B cell (primary cell): Measurements from ENCODE around the gene TMPRSS9.

Experiments
- EZH2 ChIP-seq: IDR thresholded peaks from 2 replicates; pipeline ENCODE4 v1.6.1; 2012; ENCODE audit warnings: borderline replicate concordance, low read depth, mild to moderate bottlenecking, moderate library complexity, low read length; ENCODE audit not compliant: insufficient read depth, poor library complexity, severe bottlenecking
- TF ChIP-seq, protein P1 (sequence below): fragments of 200-600 bp; IDR thresholded peaks from one replicate; pipeline ENCODE4 v1.8.0; 2022; ENCODE audit warnings: antibody characterized with exemption, mild to moderate bottlenecking

DNA sequence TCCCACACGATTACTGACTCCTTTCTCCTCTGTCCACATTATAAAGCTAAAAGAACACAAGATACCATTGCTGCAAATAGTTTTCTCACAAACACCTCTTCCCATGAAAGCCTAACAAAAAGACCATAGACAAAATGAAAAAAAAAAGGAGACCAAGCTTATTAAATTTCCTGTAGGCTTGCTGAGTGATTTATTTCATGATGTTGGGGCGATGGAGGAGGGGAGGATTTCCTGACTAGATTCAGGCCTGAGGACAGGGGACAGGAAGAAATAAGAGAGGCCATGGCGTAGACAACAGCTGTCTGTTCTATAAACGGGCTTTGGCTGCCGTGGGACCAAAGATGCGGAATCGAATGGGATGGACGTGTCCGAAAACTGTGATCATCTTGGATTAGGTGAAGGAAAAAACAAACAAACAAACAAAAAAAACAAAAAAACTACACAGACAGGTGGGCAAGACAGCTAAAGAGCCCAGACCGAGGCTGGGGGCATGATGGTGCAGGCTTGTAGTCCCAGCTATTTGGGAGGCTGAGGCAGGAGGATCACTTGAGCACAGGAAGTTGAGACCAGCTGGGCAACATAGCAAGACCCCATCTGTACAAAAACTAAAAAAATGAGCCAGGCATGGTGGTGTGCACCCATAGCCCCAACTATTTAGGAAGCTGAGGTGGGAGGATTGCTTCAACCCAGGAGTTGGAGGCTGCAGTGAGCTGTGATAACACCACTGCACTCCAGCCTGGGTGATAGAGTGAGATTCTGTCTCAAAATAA lies 5.3 kb downstream of the TMPRSS9 start:
- TF ChIP-seq, protein P1, sequence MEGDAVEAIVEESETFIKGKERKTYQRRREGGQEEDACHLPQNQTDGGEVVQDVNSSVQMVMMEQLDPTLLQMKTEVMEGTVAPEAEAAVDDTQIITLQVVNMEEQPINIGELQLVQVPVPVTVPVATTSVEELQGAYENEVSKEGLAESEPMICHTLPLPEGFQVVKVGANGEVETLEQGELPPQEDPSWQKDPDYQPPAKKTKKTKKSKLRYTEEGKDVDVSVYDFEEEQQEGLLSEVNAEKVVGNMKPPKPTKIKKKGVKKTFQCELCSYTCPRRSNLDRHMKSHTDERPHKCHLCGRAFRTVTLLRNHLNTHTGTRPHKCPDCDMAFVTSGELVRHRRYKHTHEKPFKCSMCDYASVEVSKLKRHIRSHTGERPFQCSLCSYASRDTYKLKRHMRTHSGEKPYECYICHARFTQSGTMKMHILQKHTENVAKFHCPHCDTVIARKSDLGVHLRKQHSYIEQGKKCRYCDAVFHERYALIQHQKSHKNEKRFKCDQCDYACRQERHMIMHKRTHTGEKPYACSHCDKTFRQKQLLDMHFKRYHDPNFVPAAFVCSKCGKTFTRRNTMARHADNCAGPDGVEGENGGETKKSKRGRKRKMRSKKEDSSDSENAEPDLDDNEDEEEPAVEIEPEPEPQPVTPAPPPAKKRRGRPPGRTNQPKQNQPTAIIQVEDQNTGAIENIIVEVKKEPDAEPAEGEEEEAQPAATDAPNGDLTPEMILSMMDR: no peak
- TF ChIP-seq EZH2: no peak
